Stimulated activated CD8-positive, alpha-beta memory T cell treated with anti-CD3 and anti-CD28 coated beads, Interleukin-12 subunit alpha, Interleukin-12 subunit beta, amount 100 ng/mL, for 24 hours (primary cell): ENCODE measurements around the gene MOV10.
"Not testable (repeated sequence)": the region's sequence is repeated elsewhere in the genome, so short reads cannot be mapped to it uniquely, and the experiment has no call there.

Experiments used
- DNase-seq: peaks from one replicate; pipeline ENCODE4 v3.0.0-alpha.2; 2020; ENCODE audit errors: extremely low read depth

MOV10 gene, protein sequence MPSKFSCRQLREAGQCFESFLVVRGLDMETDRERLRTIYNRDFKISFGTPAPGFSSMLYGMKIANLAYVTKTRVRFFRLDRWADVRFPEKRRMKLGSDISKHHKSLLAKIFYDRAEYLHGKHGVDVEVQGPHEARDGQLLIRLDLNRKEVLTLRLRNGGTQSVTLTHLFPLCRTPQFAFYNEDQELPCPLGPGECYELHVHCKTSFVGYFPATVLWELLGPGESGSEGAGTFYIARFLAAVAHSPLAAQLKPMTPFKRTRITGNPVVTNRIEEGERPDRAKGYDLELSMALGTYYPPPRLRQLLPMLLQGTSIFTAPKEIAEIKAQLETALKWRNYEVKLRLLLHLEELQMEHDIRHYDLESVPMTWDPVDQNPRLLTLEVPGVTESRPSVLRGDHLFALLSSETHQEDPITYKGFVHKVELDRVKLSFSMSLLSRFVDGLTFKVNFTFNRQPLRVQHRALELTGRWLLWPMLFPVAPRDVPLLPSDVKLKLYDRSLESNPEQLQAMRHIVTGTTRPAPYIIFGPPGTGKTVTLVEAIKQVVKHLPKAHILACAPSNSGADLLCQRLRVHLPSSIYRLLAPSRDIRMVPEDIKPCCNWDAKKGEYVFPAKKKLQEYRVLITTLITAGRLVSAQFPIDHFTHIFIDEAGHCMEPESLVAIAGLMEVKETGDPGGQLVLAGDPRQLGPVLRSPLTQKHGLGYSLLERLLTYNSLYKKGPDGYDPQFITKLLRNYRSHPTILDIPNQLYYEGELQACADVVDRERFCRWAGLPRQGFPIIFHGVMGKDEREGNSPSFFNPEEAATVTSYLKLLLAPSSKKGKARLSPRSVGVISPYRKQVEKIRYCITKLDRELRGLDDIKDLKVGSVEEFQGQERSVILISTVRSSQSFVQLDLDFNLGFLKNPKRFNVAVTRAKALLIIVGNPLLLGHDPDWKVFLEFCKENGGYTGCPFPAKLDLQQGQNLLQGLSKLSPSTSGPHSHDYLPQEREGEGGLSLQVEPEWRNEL

DNA sequence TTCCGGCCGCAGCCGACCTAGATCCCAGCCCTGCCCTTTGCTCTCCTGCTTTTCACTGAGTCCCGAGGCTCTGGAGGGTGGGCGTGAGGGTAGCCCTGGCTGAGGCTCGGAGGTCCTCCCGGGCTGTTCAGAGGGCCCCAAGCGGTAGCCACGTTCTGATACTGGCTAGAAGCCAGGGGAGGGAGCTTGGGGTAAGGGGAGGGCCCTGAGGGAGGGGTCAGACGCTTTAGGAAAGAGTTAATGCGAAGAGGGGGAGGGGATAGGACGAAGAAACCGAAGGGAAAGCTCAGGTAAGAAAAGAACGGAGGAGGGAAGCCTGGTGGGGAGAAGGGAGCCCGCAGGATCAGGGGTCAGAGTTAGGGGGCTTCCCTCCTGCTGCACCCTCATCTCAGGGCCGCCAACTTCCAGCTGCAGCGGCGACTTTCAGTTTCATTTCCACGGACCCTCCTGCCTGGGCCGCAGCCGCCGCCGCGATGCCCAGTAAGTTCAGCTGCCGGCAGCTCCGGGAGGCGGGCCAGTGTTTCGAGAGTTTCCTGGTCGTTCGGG lies at the start of gene MOV10:
Gene MOV10 (plus strand): TSS at position 220 of the 546 bp plus-strand sequence. CDS start 254 bp downstream, at position 474.
- DNase-seq, result peak; percentile 3

DNA sequence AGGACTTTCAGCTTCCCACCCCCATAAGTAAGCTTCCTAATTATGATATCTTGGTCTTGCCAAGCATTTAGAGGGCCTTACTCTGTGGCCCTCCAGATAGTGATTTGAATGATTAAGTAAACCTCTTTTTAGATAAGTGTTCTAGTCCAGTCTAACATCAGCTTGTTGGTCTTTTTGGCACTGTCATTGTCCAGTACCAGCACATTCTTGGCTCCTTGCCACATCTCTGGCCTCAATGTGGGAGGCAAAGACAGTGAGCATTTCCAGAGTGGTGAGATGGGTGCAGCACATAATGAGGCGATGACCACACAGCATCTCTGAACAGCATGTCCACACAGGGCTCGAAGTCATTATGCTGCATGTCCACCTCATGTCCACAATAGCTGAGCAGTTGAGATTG lies 48.8 kb upstream of the MOV10 start:
- DNase-seq, result no peak

GRCh38 chr1:112626193-112626592 lies 48.3 kb upstream of the MOV10 start:
- DNase-seq, result no peak

DNA sequence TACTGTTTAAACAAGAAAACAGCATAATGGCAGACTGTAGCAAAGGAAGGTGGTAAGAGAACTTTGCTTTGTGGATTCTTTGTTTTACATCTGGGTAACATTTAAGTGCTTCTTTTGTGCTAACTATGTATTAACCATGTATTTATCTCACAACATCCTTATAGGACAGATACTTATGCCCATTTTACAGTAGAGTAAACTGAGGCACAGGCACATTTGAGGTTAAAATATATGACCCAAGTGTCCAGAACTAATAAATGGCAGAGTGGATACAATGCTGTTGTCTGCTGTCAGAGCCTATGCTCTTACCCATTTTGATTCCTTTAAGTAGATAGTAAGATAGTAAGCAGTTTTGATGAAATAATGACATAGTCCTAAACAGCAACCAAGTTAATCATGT lies 47.6 kb upstream of the MOV10 start:
- DNase-seq, result no peak

DNA sequence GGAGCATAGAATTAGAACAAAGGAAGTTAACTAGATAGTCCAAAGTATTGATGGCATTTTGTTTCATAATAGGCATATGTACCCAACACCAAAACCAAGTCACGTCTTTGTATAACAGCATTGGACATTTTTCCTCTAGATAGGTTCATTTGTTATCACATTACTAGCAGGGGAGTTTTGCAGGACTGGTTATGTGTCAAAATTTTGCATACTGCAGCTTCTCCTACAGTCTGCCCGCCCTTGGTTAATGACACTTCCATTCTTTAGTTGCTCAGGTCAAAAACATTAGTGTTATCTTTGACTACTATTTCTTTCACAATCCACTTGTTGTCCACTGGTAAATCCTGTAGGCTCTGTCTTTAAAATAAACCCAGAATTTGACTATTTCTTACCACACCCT lies 45.9 kb upstream of the MOV10 start:
- no peak for DNase-seq

DNA sequence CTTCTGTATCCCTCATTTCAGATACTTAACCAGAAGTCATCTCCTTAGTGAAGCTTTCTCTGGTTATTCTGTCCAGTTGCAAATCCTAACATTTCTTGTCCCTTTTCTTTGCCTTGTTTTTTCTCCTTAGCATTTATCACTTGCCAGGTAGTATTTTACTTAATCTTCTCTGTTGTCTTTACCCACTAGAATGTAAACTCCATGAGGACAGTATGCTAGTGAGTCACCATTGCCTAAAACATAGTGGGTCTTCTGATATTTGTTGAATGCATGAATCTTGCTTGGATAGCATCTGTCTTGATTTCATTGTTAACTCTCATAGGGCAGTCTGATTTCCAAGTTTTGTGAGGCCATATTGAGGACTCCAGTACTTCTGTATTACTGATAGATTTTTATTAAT lies 45.2 kb upstream of the MOV10 start:
- no peak for DNase-seq

DNA sequence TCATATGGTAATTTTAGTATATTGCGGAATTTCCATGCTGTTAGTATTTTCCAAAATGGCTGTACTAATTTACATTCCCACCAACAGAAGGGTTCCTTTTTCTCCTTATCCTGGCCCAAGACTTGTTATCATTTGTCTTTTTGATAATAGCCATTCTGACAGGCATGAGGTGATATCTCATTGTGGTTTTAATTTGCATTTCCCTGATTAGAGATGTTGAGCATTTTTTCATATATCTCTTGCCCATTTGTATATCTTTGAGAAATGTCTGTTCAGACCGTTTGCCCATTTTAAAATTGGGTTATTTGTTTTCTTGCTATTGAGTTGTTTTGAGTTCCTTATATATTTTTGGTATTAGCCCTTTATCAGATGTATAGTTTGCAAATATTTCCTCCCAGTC lies 40.8 kb upstream of the MOV10 start:
- DNase-seq, result no peak

GRCh38 chr1:112634367-112634766 lies 40.1 kb upstream of the MOV10 start:
- DNase-seq, result no peak

- DNase-seq, result no peak
These were observed 38.4 kb upstream of the MOV10 start for GRCh38 chr1:112636056-112636455.

DNA sequence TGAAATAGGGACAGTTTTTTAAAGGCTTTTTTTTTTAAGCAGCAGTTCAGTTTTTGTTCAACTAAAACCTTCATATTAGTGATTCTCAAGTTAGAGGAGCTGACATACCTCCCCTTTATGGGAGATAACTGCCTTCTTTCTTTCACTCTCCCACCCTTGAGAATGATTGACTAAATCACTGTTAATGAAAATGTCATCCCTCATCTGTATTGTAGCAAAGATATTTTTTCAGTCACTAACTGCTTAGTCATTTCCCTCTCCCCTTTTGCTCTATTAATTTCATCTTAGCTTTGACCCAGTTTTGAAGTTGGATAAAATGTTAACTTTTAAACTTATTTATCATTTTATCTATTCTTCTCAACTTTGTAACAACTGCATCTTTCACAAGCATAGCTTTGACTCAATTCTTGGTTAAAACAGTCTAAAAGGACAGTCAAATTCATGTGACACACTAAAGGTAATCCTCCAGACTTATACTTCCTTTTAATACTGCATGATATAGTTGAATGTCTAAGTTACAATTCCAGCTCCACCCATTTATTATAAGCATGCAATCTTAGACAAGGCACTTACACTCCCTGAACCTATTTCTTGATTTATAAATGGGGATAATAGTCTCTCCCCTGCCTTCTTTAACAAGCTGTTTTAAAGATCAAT lies 37.7 kb upstream of the MOV10 start:
- no peak for DNase-seq

- no peak for DNase-seq
These were observed 37.0 kb upstream of the MOV10 start for GRCh38 chr1:112637254-112638109.

DNA sequence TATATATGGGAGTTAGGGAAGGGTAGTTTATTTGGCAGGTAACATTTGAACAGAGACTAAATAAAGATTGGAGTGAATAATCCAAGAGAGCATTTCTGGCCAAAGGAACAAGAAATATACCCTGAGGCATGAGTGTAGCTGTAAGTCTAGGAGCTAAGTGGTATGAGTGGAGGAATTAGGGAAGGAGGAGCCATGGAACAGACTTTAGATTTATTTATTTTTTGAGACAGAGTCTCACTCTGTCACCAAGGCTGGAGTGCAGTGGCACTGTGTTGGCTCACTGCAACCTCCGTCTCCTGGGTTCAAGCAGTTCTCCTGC lies 36.4 kb upstream of the MOV10 start:
- DNase-seq, result no peak

DNA sequence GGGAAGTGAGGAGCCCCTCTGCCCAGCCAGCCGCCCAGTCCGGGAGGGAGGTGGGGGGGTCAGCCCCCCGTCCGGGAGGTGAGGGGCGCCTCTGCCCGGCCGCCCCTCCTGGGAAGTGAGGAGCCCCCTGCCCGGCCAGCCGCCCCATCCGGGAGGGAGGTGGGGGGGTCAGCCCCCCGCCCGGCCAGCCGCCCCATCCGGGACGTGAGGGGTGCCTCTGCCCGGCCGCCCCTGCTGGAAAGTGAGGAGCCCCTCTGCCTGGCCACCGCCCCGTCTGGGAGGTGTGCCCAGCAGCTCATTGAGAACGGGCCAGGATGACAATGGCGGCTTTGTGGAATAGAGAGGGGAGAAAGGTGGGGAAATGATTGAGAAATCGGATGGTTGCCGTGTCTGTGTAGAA lies 34.0 kb upstream of the MOV10 start:
- not testable (repeated sequence) for DNase-seq

- no peak for DNase-seq
These were observed 31.4 kb upstream of the MOV10 start for GRCh38 chr1:112643080-112643479.

- no peak for DNase-seq
These were observed 28.2 kb upstream of the MOV10 start for GRCh38 chr1:112646225-112646624.

DNA sequence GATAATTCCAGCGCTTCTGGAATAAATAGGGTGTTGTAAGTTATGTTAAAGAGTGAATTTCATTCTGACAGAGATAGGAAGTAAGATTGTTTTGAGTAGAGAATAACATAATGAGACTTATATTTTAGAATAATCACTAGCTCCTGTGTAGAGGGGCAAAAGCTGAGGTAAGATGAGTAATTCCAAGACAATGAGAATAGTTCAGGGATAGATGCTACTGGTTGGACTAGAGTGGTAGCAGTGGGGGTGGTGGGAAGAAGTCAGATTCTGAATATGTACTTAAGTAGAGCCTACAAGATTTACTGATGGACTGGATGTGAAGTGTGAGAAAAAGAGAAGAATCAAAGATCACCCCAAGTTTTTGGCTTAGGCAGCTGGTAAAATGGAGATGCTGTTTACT lies 23.3 kb upstream of the MOV10 start:
- no peak for DNase-seq

GRCh38 chr1:112665857-112666256 lies 8.6 kb upstream of the MOV10 start:
- no peak for DNase-seq

GRCh38 chr1:112666946-112667345 lies 7.5 kb upstream of the MOV10 start:
- DNase-seq, result no peak

DNA sequence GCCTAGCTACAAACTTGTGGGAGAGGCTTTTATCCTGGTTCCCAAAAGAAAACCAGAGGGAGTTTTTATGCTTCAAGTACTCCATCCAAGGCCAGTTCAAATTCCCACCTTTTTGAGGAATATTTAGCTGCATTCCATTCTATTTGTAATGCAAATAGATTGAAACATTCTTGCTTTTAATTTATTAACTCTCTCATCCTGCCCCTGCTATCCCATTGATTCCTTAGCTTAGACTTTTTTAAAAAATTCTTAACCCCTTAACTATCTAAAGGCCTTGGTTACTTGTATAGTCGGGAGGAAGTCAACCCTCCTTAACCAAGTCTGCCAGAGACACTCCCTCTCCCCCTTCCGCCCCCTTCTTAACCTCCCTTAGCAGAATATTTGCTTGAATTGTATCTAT lies 2.5 kb upstream of the MOV10 start:
- no peak for DNase-seq

- DNase-seq, result no peak
These were observed 1.6 kb upstream of the MOV10 start for GRCh38 chr1:112672842-112673241.
